Endothelial cell of umbilical vein (primary cell): ENCODE results near the gene PDK4.

Experiments
- CTCF ChIP-seq, 2 donors: IDR thresholded peaks; 1 replicate in 1 of 2; 2 replicates in 1 of 2; pipeline ENCODE4 v1.5.1; 2011; ENCODE audit warnings: low read length in 2 of 2, mild to moderate bottlenecking in 2 of 2, moderate library complexity in 2 of 2, control low read depth in 1 of 2, inconsistent platforms in 1 of 2, low read depth in 1 of 2; ENCODE audit not compliant: insufficient read depth in 1 of 2; ENCODE audit errors: extremely low read depth in 1 of 2
- EZH2 ChIP-seq: IDR thresholded peaks from 2 replicates; pipeline ENCODE4 v1.6.1; 2012; ENCODE audit warnings: borderline replicate concordance, low read depth, mild to moderate bottlenecking, moderate library complexity, low read length, inconsistent platforms; ENCODE audit not compliant: severe bottlenecking
- MAX ChIP-seq: IDR thresholded peaks from 2 replicates; pipeline ENCODE4 v1.6.1; 2011; ENCODE audit not compliant: insufficient read depth, insufficient read length
- POLR2A ChIP-seq: IDR thresholded peaks from 2 replicates; pipeline ENCODE4 v1.6.1; 2012; ENCODE audit warnings: low read depth, mild to moderate bottlenecking, control low read depth, low read length
- POLR2AphosphoS5 ChIP-seq: IDR thresholded peaks from 2 replicates; pipeline ENCODE4 v1.6.1; 2012; ENCODE audit warnings: low read depth, mild to moderate bottlenecking, control low read depth, low read length, moderate library complexity; ENCODE audit not compliant: insufficient read depth

GRCh38 chr7:95605275-95605674, 9.0 kb upstream of the PDK4 start:
- no peak for TF ChIP-seq POLR2A
- no peak for TF ChIP-seq CTCF (IDR thresholded peaks at IDR 0.05; ENCODE audit: extremely low read depth in 1 of 2, insufficient read depth in 1 of 2, low read depth in 1 of 2, low read length in 2 of 2)
- TF ChIP-seq MAX = no peak
- no peak for TF ChIP-seq POLR2AphosphoS5
- TF ChIP-seq EZH2 = no peak
